ENCODE results near the gene BUB3.

The BUB3 gene

GRCh38 chr10:123203393-123204126, 49.4 kb downstream of the BUB3 start:
- DNase-seq (ENCODE audit: low read depth in 2 of 3, low spot score in 2 of 3) = no peak

DNA sequence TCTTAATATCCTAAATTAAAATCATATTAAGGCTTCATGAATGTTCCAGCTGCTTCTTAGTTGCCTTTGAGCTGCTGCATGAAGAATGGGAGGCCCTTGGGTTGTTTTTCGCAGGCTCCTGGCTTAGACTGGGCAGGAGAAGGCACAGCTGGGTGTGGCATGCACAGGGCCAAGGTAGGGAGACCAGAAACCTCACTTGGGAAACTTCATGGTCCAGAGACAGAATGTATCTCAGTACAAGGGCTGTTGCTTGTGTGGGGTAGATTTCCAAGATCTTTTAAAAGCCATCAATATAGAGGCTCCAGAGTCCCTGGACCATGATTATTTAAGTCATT, 49.9 kb downstream of the BUB3 start:
- no peak for DNase-seq (ENCODE audit: low read depth in 2 of 3, low spot score in 2 of 3)

DNA sequence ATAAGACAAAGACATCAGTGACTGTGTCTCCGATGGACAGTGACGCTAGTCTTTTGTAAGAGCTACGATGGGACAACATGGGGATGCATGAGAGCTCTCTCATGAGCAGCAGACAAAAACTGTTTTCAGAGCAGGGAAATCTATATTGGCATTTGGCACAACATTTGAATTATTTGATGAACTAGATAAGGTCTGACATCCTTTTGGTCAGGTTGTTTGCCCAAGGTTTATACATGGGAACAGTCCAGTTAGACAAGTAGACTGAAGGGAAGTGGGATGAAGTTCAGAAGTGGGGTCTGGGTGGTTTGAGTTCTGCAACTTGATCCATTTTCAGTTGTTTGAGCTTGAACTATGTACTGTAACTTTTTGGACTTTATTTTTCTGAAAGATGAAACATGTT, 50.8 kb downstream of the BUB3 start:
- no peak for DNase-seq (ENCODE audit: low read depth in 2 of 3, low spot score in 2 of 3)

DNA sequence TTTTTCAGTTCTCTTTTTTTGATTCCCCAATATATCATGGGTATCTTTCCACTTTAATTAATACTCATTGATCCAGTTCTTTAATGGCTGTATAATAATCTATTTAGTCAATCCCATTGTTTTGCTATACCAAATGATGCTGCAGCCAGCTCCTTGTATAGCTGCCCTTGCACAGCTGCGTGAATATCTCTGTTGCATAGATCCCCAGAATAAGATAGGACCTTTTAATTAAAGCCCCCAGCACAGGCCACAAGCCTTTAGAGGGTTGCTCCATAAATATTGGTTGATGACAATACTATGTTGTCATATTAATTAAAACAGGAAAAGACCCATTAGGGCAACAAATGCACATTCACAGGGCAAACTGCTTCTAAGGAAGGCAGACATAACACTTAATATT, 57.9 kb downstream of the BUB3 start:
- DNase-seq (ENCODE audit: low read depth in 2 of 3, low spot score in 2 of 3) = no peak

DNA sequence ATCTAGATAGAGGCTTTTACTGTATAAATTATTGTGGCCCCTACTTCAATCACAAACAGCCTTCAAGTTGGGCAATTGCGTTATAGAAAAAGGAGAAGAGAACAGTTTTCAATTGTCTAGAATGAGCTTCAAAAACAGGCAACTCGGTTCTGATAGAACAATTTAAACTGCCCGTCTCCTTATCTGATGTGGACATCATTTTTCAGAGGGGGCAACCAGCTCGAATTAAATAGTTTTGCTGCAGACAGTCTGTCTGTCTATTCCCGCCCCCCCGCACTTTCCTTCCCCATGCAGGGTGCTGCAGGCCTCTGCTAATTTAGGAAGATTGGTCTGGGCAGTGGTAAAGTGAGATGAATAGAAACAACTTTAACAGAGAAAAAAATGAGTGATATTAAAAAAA, 58.4 kb downstream of the BUB3 start:
- DNase-seq (ENCODE audit: low read depth in 2 of 3, low spot score in 2 of 3) = no peak

- no peak for DNase-seq (ENCODE audit: low read depth in 2 of 3, low spot score in 2 of 3)
Observed at GRCh38 chr10:123213192-123213591, 59.0 kb downstream of the BUB3 start.

Data from activated CD8-positive, alpha-beta memory T cell treated with anti-CD3 and anti-CD28 coated beads for 48 hours (primary cell).